VCaP (cell line): ENCODE results near the gene SLC29A3.

Source experiments
- H3K27ac ChIP-seq: fragments of 450-650 bp; 2 replicates; pipeline ENCODE4 v1.5.1; 2017
- TF ChIP-seq, protein P1 (sequence below): fragments of 450-650 bp; conservative IDR thresholded peaks from 2 replicates; pipeline ENCODE4 v1.5.1; 2017; ENCODE audit warnings: mild to moderate bottlenecking, moderate library complexity

The SLC29A3 gene

GRCh38 chr10:71285986-71286385 is 33.1 kb upstream of the SLC29A3 start:
- H3K27ac ChIP-seq: no peak overlapping the region
- TF ChIP-seq, protein P1, sequence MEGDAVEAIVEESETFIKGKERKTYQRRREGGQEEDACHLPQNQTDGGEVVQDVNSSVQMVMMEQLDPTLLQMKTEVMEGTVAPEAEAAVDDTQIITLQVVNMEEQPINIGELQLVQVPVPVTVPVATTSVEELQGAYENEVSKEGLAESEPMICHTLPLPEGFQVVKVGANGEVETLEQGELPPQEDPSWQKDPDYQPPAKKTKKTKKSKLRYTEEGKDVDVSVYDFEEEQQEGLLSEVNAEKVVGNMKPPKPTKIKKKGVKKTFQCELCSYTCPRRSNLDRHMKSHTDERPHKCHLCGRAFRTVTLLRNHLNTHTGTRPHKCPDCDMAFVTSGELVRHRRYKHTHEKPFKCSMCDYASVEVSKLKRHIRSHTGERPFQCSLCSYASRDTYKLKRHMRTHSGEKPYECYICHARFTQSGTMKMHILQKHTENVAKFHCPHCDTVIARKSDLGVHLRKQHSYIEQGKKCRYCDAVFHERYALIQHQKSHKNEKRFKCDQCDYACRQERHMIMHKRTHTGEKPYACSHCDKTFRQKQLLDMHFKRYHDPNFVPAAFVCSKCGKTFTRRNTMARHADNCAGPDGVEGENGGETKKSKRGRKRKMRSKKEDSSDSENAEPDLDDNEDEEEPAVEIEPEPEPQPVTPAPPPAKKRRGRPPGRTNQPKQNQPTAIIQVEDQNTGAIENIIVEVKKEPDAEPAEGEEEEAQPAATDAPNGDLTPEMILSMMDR: no peak

DNA sequence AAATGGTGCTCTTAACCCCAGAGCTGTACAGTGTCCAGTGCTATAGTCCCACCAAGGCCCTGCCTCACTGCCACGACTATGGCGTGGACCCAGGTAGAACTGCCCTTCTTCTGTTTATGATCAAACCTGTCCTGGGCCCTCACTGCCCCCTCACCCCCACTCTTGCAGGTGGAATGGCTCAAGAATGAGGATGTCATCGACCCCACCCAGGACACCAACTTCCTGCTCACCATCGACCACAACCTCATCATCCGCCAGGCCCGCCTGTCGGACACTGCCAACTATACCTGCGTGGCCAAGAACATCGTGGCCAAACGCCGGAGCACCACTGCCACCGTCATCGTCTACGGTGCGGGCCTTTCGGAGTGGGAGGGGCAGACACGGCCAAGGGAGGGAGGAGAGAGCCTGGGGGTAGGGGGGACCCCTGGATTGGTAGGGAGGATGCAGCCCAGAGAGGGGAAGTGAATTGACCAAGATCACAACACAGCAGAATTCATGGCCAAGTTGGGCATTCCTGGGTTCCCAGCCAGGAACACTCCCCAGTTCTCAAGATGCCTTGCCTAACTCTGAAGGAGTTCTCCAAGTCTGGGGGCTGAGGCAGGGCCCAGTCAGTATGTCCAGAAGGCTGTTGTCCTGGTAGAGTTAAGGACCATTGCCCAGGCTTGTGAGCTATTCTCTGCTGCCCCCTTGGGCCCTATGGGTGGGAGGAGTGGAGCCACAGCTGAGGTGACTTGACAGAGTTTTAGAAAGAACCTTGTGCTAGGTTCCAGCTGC is 32.4 kb upstream of the SLC29A3 start:
- TF ChIP-seq, protein P1: no peak
- no peak overlapping the region for H3K27ac ChIP-seq

DNA sequence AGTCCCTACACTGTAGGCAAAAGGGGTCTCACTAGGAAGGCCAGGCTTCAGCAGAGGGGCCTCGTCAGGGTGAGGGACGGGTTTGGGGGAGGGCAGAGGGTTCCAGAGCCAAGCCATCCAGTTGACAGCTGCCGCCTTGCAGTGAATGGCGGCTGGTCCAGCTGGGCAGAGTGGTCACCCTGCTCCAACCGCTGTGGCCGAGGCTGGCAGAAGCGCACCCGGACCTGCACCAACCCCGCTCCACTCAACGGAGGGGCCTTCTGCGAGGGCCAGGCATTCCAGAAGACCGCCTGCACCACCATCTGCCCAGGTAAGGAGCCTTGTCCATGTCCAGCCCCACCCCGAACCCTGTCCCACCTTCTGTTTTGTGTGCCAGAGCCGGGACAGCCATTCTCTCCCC is 31.6 kb upstream of the SLC29A3 start:
- TF ChIP-seq, protein P1: no peak
- no peak overlapping the region for H3K27ac ChIP-seq

- TF ChIP-seq, protein P1: no peak
- no peak overlapping the region for H3K27ac ChIP-seq
Observed at GRCh38 chr10:71288461-71288860, 30.6 kb upstream of the SLC29A3 start.

DNA sequence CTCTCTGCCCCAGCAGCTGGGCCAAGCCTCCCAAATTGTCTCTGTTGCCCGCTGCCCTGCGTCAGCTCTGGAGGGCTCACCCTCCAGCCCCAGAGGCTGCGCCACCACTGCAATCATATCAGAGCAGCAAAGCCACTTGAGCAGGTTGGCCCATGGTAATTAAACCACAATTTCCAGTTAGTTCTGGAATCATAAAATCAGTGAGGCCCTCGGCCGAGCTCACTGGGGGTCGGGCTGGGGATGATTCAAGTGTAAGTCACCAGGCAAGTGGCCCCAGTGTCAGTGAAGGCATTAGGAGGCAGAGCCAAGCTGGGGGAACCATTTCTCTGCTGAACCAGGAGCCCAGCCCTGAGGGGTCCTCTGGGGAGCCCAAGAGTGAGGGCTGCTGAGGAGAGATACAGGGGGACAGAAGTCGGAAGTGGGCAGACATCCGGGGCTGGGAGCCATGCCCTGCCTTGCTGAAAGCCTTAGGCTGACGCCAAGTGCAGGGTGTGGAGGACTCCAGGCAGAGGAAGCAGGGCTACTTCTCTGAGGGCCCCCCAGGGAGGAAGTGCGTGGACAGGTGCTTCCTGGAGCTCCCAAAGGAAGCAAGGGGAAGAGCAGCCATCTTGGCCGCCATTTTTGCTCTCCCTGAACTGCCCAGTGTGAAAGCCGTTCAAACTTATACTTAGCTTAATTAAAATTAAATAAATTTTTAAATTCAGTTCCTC is 29.5 kb upstream of the SLC29A3 start:
- TF ChIP-seq, protein P1: no peak
- H3K27ac ChIP-seq: no peak overlapping the region

DNA sequence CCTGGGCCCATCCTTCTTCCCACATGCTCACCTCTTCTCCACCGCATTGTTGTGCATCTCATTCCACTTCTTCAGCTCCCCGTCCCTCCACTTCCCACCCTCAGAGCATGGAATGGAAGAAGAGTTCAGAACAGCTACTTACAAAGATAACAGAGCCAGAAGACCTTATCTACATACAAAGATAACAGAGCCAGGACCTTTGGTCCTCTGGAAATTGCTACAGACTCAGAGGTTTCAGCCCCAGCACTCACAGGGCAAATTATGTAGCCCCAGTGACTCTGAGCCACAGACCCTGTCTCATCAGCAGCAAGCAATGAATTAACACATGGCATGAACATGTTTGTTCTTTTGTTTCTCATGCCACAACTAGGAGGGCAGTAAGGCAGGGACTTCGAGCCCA is 28.7 kb upstream of the SLC29A3 start:
- no peak overlapping the region for H3K27ac ChIP-seq
- TF ChIP-seq, protein P1: no peak

GRCh38 chr10:71290806-71291527 is 28.1 kb upstream of the SLC29A3 start:
- H3K27ac ChIP-seq: no peak overlapping the region
- TF ChIP-seq, protein P1: no peak
